GM19025 (cell line): ENCODE data around the gene KIAA1328.

Source experiments
- ATAC-seq: cut with Tn5 transposase; IDR thresholded peaks from one replicate; pipeline ENCODE4 v1.9.1; 2021; ENCODE audit warnings: mild to moderate bottlenecking, low read depth, moderate library complexity; ENCODE audit not compliant: unreplicated experiment

KIAA1328 gene

GRCh38 chr18:37182340-37183135 lies 353.6 kb downstream of the KIAA1328 start:
- no peak for ATAC-seq

DNA sequence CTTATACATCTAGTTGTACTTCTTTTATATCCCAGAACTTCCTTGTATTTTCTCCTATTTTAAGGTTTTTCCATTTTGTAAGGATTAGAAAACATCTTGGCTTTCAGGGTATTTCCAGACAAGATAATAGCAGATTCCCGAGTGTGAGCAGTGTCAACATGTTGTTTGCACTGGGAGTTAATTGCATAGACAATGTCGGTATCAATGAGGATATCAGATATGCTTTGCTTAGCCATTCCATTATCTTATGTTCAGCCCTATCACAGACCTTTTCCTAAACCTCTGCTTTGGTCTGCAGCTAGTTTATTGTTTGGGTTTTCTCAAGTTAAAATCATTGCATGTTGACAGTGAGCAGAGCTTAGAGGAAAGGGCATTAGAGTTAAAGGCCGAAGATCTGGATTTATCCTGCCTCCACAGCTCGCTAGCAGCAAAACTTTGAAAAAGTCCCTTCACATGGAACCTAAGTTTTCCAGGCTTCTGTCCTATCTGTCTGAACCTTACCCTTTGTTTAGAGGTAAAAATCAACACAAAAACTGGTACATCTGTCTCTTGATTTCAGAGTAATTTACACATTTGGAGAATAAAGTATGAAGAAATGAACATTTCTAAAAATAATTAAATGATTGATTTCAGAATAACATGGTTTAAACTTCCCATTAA lies 355.4 kb downstream of the KIAA1328 start:
- ATAC-seq = no peak

DNA sequence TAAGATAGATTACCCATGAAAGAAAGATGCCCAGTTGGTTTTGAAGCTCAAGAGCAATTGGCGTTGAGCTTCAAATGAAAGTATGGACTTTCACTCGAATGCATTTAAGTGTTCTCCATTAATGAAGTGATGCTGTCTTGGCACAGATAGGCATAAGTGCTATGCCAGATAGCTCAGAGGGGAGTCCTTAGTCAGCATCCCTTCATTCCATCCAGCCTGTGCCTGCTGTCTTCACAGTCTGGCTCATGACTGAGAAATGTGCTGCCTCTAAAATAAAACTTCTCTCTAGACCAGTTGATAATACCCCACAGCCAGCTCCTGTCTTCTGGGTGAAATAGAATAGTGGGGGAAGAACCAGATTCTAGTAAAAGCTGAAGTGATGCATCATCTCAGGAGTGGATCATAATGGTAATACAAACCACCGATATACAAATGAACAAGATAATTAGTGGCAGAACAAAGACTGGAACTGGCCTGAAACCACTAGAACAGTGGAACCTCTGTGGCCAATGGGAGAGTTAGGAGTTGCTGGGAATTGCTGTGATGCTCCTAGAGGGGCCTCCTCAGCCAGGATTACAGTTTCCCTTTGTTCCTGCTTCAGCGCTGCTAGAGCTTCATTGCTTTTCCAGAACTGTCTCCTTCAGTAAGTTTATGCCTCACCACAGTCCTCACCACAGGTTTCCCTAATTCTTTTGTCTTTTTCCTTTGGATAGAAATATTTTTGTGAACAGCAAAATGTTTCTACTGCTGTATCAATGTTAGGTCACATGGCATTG lies 359.3 kb downstream of the KIAA1328 start:
- ATAC-seq = no peak

- ATAC-seq = no peak
Measured at GRCh38 chr18:37199741-37200140, 370.8 kb downstream of the KIAA1328 start.

- no peak for ATAC-seq
Measured at GRCh38 chr18:37207343-37207742, 378.4 kb downstream of the KIAA1328 start.

GRCh38 chr18:37210781-37211180 lies 381.9 kb downstream of the KIAA1328 start:
- no peak for ATAC-seq

- ATAC-seq = no peak
Measured at GRCh38 chr18:37218022-37218590, 389.2 kb downstream of the KIAA1328 start.

DNA sequence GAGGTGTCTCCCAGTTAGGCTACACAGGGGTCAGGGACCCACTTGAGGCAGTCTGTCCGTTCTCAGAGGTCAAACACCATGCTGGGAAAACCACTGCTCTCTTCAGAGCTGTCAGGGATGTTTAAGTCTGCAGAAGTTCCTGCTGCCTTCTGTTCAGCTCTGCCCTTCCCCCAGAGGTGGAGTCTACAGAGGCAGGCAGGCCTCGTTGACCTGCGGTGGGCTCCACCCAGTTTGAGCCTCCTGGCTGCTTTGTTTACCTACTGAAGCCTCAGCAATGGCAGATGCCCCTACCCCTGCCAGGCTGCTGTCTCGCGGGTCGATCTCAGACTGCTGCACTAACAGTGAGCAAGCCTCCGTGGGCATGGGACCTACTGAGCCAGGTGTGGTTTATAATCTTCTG lies 390.3 kb downstream of the KIAA1328 start:
- ATAC-seq = no peak

DNA sequence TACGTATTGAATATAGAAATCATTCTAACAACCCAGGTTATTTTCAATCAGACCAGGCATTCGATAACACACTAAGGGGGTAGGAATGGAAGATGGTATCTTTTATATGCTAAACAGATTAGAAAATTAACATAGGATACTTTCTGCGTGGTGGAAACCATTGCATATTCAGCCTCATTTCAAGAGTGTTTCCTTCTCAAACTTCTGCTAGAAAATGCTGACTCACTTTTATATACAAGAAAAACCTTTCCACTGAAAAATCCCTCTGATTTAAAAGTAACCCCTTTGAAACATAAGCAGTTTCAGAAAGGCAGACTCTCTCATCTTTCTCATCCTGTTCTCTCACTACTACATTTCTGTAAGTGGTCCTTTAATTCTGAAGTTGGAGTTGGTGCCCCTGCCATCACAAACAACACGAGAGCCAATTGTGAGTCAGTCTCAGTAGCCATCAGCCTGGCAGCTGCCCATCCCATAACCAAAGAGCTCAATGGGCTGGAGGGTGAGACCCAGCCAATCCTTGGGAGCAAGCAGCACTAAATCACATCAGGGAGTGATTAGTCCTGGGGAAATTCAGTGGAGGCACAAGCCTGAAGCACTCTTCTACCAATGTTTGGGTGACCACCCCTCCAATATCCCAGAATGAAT lies 393.5 kb downstream of the KIAA1328 start:
- ATAC-seq = no peak

GRCh38 chr18:37222999-37223378 lies 394.1 kb downstream of the KIAA1328 start:
- no peak for ATAC-seq

DNA sequence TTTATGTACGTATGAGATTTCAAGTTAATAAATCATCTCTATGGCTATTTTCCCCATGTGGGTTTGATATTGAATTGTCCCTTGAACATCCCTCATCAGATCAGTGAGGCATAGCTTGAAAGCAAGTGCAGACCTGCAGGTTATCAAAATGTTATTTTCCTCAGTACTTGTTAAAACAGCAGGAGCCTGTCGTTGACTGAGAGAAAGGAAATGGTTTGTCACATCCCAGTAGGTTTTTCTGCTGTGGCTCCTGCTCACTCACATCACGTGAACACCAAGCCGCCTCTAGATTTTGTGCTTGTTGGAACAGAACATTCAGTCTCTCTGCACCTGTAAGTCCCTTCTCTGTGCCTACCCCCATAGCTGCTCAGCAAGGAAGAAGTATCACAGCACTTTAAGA lies 396.4 kb downstream of the KIAA1328 start:
- ATAC-seq = no peak

DNA sequence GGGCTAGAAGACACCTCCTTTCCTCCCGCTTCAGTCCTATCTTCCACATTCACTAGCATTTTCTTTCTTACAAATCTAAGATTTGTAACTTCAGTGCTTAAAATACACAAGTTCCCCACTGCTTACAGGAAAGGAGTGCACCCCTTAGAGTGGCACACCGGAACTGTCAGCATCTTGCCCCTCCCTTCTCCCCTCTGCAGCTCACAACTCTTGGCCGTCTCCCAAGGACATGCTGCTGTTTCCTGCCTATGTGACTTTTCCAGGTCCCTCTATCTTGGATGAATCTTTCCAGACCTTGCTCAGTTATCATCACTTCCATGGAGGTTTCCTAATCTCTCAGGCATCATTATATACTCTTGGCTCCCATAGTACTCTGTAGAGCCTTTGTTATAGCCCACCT lies 401.8 kb downstream of the KIAA1328 start:
- ATAC-seq = no peak

GRCh38 chr18:37231251-37231650 lies 402.3 kb downstream of the KIAA1328 start:
- ATAC-seq = no peak

DNA sequence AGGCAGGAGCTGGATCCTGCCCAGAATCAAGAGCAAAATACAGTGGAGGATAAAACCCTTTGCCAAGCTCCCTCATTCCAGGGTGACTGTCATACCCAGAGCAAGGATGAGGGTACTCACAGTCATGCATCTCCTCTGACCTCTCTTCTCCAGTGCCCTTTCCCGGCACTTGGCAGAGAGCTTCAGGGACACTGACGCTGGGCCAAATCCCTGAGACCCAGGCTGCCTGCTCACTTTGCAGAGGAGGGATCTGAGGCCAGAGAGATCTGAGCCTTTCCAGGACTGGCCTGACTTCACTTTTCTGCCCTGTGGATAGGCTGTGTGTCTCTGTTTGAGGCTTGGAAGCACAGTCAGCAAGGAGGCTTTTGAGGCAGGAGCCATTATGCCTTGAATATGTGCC lies 406.7 kb downstream of the KIAA1328 start:
- no peak for ATAC-seq

GRCh38 chr18:37238282-37239108 lies 409.6 kb downstream of the KIAA1328 start:
- ATAC-seq = no peak

DNA sequence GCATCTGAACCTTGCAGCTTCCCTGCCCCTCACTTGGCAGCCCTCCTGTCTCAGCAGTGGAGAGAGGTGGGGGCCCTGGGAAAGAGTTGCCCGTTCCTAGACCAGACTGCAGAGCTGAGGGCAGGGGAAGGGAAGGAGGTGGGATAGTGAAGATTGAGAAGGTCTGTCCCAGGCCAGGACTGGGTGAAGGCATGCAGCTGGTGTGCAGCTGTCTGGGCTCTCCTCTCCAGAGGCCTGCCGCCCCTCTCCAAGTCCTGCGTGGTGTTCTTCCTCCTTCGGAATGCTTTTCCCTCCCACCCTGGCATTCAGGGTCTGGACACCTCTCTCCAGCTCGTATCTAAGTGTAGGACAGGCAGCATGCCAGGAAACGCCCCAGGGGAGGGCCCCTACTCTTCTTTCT lies 413.2 kb downstream of the KIAA1328 start:
- no peak for ATAC-seq

DNA sequence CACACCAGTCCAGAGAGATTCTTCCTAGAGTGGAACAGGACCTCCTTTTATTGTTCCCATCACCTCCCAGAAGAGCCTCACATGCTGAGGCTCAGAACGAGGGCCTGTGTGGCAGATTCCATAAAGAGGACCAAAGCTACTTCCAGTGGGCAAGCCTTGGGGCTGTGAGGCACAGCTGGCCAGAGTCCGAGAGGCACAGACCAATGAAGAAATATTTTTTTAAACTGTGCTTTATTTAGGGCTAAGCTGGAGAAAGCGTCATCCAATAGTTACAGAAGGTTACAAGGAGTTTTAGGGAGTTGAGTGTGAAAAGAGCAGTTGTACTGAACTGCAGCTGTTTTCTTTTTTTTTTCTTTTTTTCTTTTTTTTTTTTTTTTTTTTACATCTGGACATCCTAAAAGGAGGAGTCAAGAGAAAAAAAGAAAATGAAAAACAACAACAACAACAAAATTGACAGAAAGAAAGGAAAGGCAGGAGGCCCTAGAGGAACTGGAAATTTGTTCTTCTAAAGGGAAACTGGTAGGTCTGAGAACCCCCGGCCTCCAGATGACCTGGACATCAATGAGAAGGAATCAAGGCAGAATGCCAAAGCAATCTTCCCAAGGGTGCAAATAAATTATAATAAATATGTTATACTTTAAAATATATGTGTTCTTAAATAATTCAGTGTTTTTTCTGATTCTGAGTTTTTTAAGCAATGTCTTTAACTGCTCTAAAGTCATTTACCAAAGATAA lies 414.1 kb downstream of the KIAA1328 start:
- ATAC-seq = no peak

DNA sequence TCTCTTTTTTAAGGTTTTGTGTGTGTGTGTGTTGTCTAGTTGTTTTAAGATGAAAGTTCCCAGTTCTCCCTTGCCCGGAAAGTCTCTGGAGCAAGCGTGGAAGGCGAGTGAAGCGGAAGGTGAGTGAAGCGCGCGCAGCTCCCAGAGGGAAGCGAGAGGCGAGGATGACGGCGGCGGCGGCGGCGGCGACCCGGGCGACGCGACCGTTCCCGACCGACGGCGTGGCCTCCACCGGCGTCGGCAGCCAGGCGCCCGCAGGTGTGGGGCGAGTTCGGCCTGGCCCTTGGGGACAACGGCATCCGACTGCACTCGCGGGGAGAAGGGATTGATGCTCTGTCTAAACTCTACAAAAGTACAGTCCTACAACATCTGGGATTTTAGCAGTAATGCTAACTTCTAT lies 414.8 kb downstream of the KIAA1328 start:
- ATAC-seq = no peak

DNA sequence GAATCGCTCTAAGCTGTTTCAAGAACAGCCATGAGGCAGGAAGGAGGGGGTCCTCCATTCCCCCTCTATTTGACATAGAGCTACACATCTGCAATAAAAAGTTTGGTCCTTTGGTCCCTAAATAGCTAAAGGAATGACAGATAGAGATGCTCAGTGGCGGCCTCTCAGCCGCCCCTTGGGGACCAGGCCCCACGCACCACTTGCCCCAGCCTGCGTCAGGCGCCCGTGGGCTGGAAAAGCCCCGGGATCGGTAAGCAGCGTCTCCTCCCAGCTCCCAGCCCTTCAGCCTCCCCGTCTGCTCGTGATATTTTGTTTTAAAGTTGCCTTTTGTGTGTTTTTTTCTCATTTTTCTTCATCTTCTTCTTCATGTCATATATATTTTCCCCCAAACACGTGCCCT lies 415.7 kb downstream of the KIAA1328 start:
- ATAC-seq = no peak
